GM12875 (cell line): Measurements from ENCODE around the gene C3AR1.
"Not testable (repeated sequence)": the region's sequence is repeated elsewhere in the genome, so short reads cannot be mapped to it uniquely, and the experiment has no call there.

Experiments used
- H3K4me3 ChIP-seq: one replicate; pipeline ENCODE4 v1.5.1; 2011; ENCODE audit warnings: low read depth, low read length, control low read depth
- CTCF ChIP-seq: IDR thresholded peaks from 2 replicates; pipeline ENCODE4 v1.5.1; 2011; ENCODE audit warnings: low read depth, mild to moderate bottlenecking, control low read depth, inconsistent platforms, low read length, moderate library complexity, borderline replicate concordance; ENCODE audit not compliant: insufficient read depth

The C3AR1 gene

GRCh38 chr12:8065991-8066594 lies at the start of gene C3AR1:
Gene C3AR1, minus strand, starts transcription at chr12:8066359. Its CDS starts 6,174 bp downstream, at chr12:8060185.
- H3K4me3 ChIP-seq = no peak within 1 kb of the TSS
- TF ChIP-seq CTCF = no peak

GRCh38 chr12:8113117-8113516 lies 47.0 kb upstream of the C3AR1 start:
- H3K4me3 ChIP-seq = not testable (repeated sequence)

GRCh38 chr12:8108808-8109398 lies 42.7 kb upstream of the C3AR1 start:
- peak; percentile 83 for TF ChIP-seq CTCF
- H3K4me3 ChIP-seq = no peak overlapping the region

- no peak overlapping the region for H3K4me3 ChIP-seq
- TF ChIP-seq CTCF = no peak
Measured at GRCh38 chr12:8099235-8099634, 33.1 kb upstream of the C3AR1 start.

- no peak for TF ChIP-seq CTCF
- H3K4me3 ChIP-seq = no peak overlapping the region
Measured at GRCh38 chr12:8096281-8096915, 30.2 kb upstream of the C3AR1 start.

- TF ChIP-seq CTCF = no peak
- no peak overlapping the region for H3K4me3 ChIP-seq
Measured at GRCh38 chr12:8093291-8093690, 27.1 kb upstream of the C3AR1 start.

- H3K4me3 ChIP-seq = no peak overlapping the region
- TF ChIP-seq CTCF = no peak
Measured at GRCh38 chr12:8089716-8090115, 23.6 kb upstream of the C3AR1 start.

- H3K4me3 ChIP-seq = not testable (repeated sequence)
Measured at GRCh38 chr12:8089277-8089676, 23.1 kb upstream of the C3AR1 start.
